SK-N-SH (cell line): ENCODE data around the gene MYMX. TPM values are rescaled to one million over a fixed set of nuclear protein-coding genes. Genes with fewer than 3 reads are reported as not detected.

Source experiments
- CTCF ChIA-PET: fragments of 300-600, 350-600 bp; formaldehyde crosslinking; extraction: SDS; loops from one replicate; lab custom pipeline; 2021; lab: Yijun Ruan, JAX
- POLR2A ChIA-PET: fragments of 350-600 bp; sonication (Branson Sonifier 250); formaldehyde crosslinking; extraction: SDS; loops from one replicate; lab custom pipeline; 2020; ENCODE audit warnings: antibody characterized with exemption, inconsistent platforms; lab: Yijun Ruan, JAX
- DNase-seq: peaks from one replicate; pipeline ENCODE4 v3.0.0; 2012
- H2AFZ ChIP-seq: fragments of 200-600 bp; sonication (generic); 2 replicates; pipeline ENCODE4 v1.8.1; 2016; ENCODE audit warnings: antibody characterized with exemption, mild to moderate bottlenecking, low read depth
- H3F3A ChIP-seq: fragments of 200-600 bp; sonication (generic); replicated peaks from 2 replicates; pipeline ENCODE3; 2016; ENCODE audit warnings: antibody characterized with exemption, mild to moderate bottlenecking; ENCODE audit not compliant: insufficient read depth
- H3K27ac ChIP-seq, 2 experiments: fragments of 200-500 bp in 1 of 2; fragments of 200-600 bp in 1 of 2; sonication (Bioruptor generic) in 1 of 2; sonication (generic), shearing (Covaris generic) in 1 of 2; 2 replicates each; pipeline versions ENCODE4 v1.5.1 to v1.6.1; 2014 to 2016; ENCODE audit warnings: low read depth in 2 of 2, inconsistent platforms in 1 of 2, low read length in 1 of 2, mild to moderate bottlenecking in 1 of 2, mixed read lengths in 1 of 2
- H3K27me3 ChIP-seq: fragments of 200-600 bp; sonication (generic), shearing (Covaris generic); 2 replicates; pipeline ENCODE4 v1.6.1; 2016; ENCODE audit warnings: mixed run types; ENCODE audit not compliant: insufficient read depth
- H3K36me3 ChIP-seq, 2 experiments: fragments of 200-500 bp in 1 of 2; fragments of 200-600 bp in 1 of 2; sonication (Bioruptor generic) in 1 of 2; sonication (generic) in 1 of 2; replicated peaks in 1 of 2; 2 replicates each; pipeline versions ENCODE3 to v1.5.1; 2014 to 2016; ENCODE audit warnings: low read length in 1 of 2, mild to moderate bottlenecking in 1 of 2; ENCODE audit not compliant: insufficient read depth in 2 of 2, control insufficient read depth in 1 of 2
- H3K4me1 ChIP-seq, 2 experiments: fragments of 200-500 bp in 1 of 2; fragments of 200-600 bp in 1 of 2; sonication (Bioruptor generic) in 1 of 2; sonication (generic), shearing (Covaris generic) in 1 of 2; 2 replicates each; pipeline versions ENCODE4 v1.5.1 to v1.6.1; 2014 to 2016; ENCODE audit warnings: low read depth in 1 of 2, low read length in 1 of 2, mixed run types in 1 of 2; ENCODE audit not compliant: insufficient read depth in 2 of 2, control insufficient read depth in 1 of 2
- H3K4me2 ChIP-seq: fragments of 200-600 bp; sonication (generic), shearing (Covaris generic); 2 replicates; pipeline ENCODE4 v1.6.1; 2017; ENCODE audit warnings: mixed run types
- H3K4me3 ChIP-seq, 2 experiments: fragments of 200-500 bp in 1 of 2; fragments of 200-600 bp in 1 of 2; sonication (Bioruptor generic) in 1 of 2; sonication (generic), shearing (Covaris generic) in 1 of 2; 2 replicates each; pipeline versions ENCODE4 v1.5.1 to v1.8.1; 2014 to 2016; ENCODE audit warnings: low read depth in 2 of 2, inconsistent platforms in 1 of 2, low read length in 1 of 2, mild to moderate bottlenecking in 1 of 2, mixed read lengths in 1 of 2, moderate library complexity in 1 of 2
- H3K79me2 ChIP-seq: fragments of 200-600 bp; sonication (generic); 2 replicates; pipeline ENCODE4 v1.8.1; 2017; ENCODE audit warnings: mild to moderate bottlenecking; ENCODE audit not compliant: insufficient read depth
- H3K9ac ChIP-seq: fragments of 200-600 bp; sonication (generic); 2 replicates; pipeline ENCODE4 v1.6.1; 2017; ENCODE audit warnings: mixed run types
- H3K9me2 ChIP-seq: fragments of 200-600 bp; sonication (generic); 2 replicates; pipeline ENCODE4 v1.6.1; 2017; ENCODE audit warnings: mixed run types
- H3K9me3 ChIP-seq: fragments of 200-600 bp; sonication (generic); 2 replicates; pipeline ENCODE4 v1.6.1; 2017; ENCODE audit warnings: mixed run types, mild to moderate bottlenecking, moderate library complexity
- H4K20me1 ChIP-seq: fragments of 200-600 bp; sonication (generic); 2 replicates; pipeline ENCODE4 v1.6.1; 2017; ENCODE audit warnings: mild to moderate bottlenecking, mixed run types; ENCODE audit not compliant: insufficient read depth
- CHD2 ChIP-seq: fragments of 150-350 bp; IDR thresholded peaks from 2 replicates; pipeline ENCODE4 v1.6.1; 2018; ENCODE audit warnings: low read length; ENCODE audit not compliant: partially characterized antibody
- EZH2phosphoT487 ChIP-seq: fragments of 200-600 bp; sonication (generic); IDR thresholded peaks from 2 replicates; pipeline ENCODE4 v1.6.1; 2017; ENCODE audit warnings: low read depth, mixed run types, mild to moderate bottlenecking, antibody characterized with exemption, moderate library complexity, borderline replicate concordance
- FOSL2 ChIP-seq: IDR thresholded peaks from 2 replicates; pipeline ENCODE4 v1.4.0; 2012; ENCODE audit warnings: low read depth, mild to moderate bottlenecking, moderate library complexity, borderline replicate concordance
- FOXM1 ChIP-seq: IDR thresholded peaks from 2 replicates; pipeline ENCODE4 v1.4.0; 2012; ENCODE audit warnings: low read depth, mild to moderate bottlenecking
- GABPA ChIP-seq: IDR thresholded peaks from 2 replicates; pipeline ENCODE4 v1.4.0; 2012; ENCODE audit warnings: low read depth, mild to moderate bottlenecking
- MXI1 ChIP-seq: IDR thresholded peaks from 2 replicates; pipeline ENCODE4 v1.6.1; 2012; ENCODE audit warnings: mild to moderate bottlenecking, low read depth, low read length, improper control_type of control experiment
- NFIC ChIP-seq: IDR thresholded peaks from 2 replicates; pipeline ENCODE4 v1.4.0; 2012; ENCODE audit warnings: borderline replicate concordance
- NRF1 ChIP-seq: IDR thresholded peaks from 2 replicates; pipeline ENCODE4 v1.6.1; 2012; ENCODE audit warnings: low read depth, mild to moderate bottlenecking, low read length
- RAD21 ChIP-seq: IDR thresholded peaks from 2 replicates; pipeline ENCODE4 v1.6.1; 2012; ENCODE audit warnings: mild to moderate bottlenecking, low read length
- RFX5 ChIP-seq: IDR thresholded peaks from 2 replicates; pipeline ENCODE4 v1.6.1; 2012; ENCODE audit warnings: mild to moderate bottlenecking, improper control_type of control experiment, low read length
- SMC3 ChIP-seq: IDR thresholded peaks from 2 replicates; pipeline ENCODE4 v1.6.1; 2012; ENCODE audit warnings: low read depth, low read length, improper control_type of control experiment
- TAF1 ChIP-seq: IDR thresholded peaks from 2 replicates; pipeline ENCODE4 v1.6.1; 2012; ENCODE audit warnings: low read depth, mild to moderate bottlenecking, low read length, moderate library complexity, borderline replicate concordance
- TCF12 ChIP-seq: IDR thresholded peaks from 2 replicates; pipeline ENCODE4 v1.4.0; 2012
- WGBS: methylation state at CpG from one replicate; pipeline ENCODE4 v1.1.6; 2017; ENCODE audit warnings: low lambda C conversion rate; 5-methylcytosine and 5-hydroxymethylcytosine counted together
- polyA plus RNA-seq, 3 experiments: library from polyadenylated mRNA; depleted of rRNA; stranded (reverse); fragments of >200 nt; gene quantifications; 2 replicates each; pipeline ENCODE4 v1.2.3, GENCODE V29; 2012
- TF ChIP-seq, protein P1 (sequence below): IDR thresholded peaks from 2 replicates; pipeline ENCODE4 v1.4.0; 2012; ENCODE audit warnings: low read depth, borderline replicate concordance
- TF ChIP-seq, protein P2 (sequence below): IDR thresholded peaks from 2 replicates; pipeline ENCODE4 v1.4.0; 2012; ENCODE audit warnings: low read depth
- TF ChIP-seq, protein P3 (sequence below): fragments of 200-600 bp; sonication (generic); IDR thresholded peaks from 2 replicates; pipeline ENCODE4 v1.6.1; 2017; ENCODE audit warnings: antibody characterized with exemption, mild to moderate bottlenecking, moderate library complexity

MYMX gene
- polyA plus RNA-seq, 1 of the 3 experiments (the other 2 are of a cell fraction) = not detected

DNA sequence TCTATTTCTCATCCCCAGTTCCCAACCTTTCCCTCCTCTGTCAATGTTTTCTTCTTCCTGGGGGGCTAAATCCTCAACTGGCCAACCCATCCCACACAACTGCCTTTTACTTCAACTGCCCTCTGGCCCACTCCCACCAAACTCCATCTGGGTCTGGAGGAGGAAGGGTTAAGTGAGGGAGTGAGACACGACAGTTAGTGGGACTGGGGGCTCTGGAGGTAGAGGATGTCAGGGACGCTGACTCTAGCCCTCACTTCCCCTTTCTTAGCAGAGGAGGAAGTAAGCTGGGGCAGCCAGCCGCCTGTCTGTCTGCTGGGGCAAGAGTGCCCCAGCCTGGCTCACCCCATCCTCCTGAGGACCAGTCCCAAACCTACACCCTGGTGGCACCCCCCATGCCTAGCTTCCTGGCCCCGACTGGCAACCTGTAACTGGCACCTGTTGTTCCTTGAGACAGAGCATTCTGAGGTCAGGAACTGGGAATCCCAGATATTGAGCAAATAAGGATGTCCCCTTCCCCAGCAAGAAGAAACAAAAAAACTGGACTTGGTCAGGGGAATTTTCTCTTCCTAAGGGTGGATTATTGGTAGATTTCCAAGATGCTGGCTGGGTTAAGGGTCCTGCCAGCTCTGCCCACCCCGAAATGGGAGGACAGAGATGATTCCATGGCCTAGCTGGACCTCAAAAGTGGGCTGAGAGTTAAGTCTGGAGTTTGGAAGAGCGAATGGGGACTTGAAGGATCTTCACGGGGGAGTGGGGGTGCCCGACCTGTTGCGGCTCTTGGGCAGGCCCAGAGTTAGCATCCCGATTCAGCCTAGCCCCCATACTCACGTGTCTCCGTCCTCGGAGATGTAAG is 47.7 kb downstream of the MYMX start:
- no peaks in the 10 kb centered on the region for H3K9me2 ChIP-seq
- peak overlapping the region; percentile 72; the same call in 1 of the 2 replicates for H2AFZ ChIP-seq
- CTCF ChIA-PET = interaction anchor here (0.7 to 9.1 kb wide), 15 partner anchors 9 to 168 kb away, joined by 3 to 220 read pairs (median 5); partner anchors contain the start of genes AARS2, SLC35B2 and SPATS1
- H3K4me2 ChIP-seq = peak overlapping the region; percentile 94
- peak; percentile 27 for DNase-seq
- peaks cover 16 to 31% of the 10 kb centered on the region in 2 experiments; a peak in 2 of 4 replicates for H3K4me1 ChIP-seq
- peaks cover 13% of the 10 kb centered on the region for H3K27me3 ChIP-seq
- 8% methylated on average over 9 of the region's 13 CpGs for WGBS
- H3K4me3 ChIP-seq = peak overlapping the region; percentile 74 to 89
- TF ChIP-seq, protein P1, sequence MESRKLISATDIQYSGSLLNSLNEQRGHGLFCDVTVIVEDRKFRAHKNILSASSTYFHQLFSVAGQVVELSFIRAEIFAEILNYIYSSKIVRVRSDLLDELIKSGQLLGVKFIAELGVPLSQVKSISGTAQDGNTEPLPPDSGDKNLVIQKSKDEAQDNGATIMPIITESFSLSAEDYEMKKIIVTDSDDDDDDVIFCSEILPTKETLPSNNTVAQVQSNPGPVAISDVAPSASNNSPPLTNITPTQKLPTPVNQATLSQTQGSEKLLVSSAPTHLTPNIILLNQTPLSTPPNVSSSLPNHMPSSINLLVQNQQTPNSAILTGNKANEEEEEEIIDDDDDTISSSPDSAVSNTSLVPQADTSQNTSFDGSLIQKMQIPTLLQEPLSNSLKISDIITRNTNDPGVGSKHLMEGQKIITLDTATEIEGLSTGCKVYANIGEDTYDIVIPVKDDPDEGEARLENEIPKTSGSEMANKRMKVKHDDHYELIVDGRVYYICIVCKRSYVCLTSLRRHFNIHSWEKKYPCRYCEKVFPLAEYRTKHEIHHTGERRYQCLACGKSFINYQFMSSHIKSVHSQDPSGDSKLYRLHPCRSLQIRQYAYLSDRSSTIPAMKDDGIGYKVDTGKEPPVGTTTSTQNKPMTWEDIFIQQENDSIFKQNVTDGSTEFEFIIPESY = no peak
- TF ChIP-seq, protein P2, sequence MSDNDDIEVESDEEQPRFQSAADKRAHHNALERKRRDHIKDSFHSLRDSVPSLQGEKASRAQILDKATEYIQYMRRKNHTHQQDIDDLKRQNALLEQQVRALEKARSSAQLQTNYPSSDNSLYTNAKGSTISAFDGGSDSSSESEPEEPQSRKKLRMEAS = no peak
- TF ChIP-seq RAD21 (no peak), NRF1 (no peak), MXI1 (peak; percentile 81; the same call in 1 of the 2 replicates), GABPA (no peak), CHD2 (no peak), TCF12 (no peak)
- peak overlapping the region; percentile 80 for H3K9ac ChIP-seq
- no peaks in the 10 kb centered on the region for H3K9me3 ChIP-seq
- peaks cover 0 to 10% of the 10 kb centered on the region in 2 experiments for H3K36me3 ChIP-seq
- H3K79me2 ChIP-seq = peaks cover 21% of the 10 kb centered on the region; the same call in 1 of the 2 replicates
- no peaks in the 10 kb centered on the region for H4K20me1 ChIP-seq
- POLR2A ChIA-PET = interaction anchor here (0.7 to 1.2 kb wide), 2 partner anchors 9 to 18 kb away, joined by 3 to 4 read pairs; partner anchors contain the start of gene HSP90AB1
- peaks cover 5% of the 10 kb centered on the region for H3F3A ChIP-seq
- peak overlapping the region in 1 of 2 experiments; percentile 56; a peak in 2 of 4 replicates for H3K27ac ChIP-seq

DNA sequence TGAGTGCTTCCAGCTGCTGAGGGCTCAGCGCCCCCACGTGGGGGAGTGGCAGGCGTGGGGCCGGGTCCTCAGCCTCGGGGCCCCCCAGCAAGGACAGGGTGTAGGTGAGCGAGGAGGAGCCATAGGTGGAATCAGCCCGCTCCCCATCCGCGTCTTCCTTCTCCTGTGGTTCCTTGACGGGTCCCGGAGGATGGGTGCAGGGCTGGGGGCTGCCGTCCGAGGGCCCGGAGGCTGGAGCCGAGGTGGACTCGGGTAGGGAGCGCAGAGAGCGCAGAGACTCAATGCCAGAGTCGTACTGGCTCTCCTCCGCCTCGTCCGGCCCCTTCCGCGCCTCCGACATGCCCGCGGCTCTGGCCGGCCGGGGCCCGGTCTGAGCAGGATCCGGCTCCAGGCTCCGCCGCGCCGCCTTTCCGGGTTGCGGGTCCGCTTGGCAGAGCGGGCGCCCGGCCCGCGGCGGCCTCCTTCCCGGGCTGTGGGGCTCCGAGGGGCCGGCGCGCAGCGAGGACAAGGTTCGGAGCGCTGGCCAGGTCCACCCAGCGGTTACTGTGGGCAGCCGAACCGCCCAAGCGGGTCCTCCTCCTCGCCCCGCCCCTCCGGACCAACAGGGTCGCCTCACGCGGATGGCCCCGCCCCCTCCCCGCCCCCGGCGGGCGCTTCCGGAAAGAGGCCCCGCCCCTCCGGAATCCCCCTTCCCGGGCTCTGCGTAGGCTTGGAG is 48.4 kb downstream of the MYMX start, which contains the start of gene NFKBIE:
TSS of gene NFKBIE (minus strand) at position 545 of the 715 bp plus-strand sequence. CDS start at position 340, 205 bp downstream.
- WGBS = 2% methylated on average over 11 of the region's 72 CpGs
- DNase-seq = peak; percentile 98
- ChIA-PET CTCF (interaction anchor here (0.7 to 9.1 kb wide), 13 partner anchors 9 to 93 kb away, joined by 3 to 238 read pairs (median 6); partner anchors contain the start of genes AARS2, SLC35B2 and SPATS1), POLR2A (interaction anchor here (0.7 to 1.2 kb wide), 2 partner anchors 10 to 18 kb away, joined by 3 to 4 read pairs; partner anchors contain the start of gene HSP90AB1)
- peak within 1 kb of the TSS; percentile 72; the same call in 1 of the 2 replicates for H2AFZ ChIP-seq
- peak within 1 kb of the TSS; percentile 56 to 62 for H3K27ac ChIP-seq
- H3F3A ChIP-seq = peaks cover 11% of the 10 kb centered on the region
- H3K36me3 ChIP-seq = peaks cover 0 to 4% of the 10 kb centered on the region in 2 experiments
- no peaks in the 10 kb centered on the region for H4K20me1 ChIP-seq
- H3K79me2 ChIP-seq = peaks cover 21% of the 10 kb centered on the region; the same call in 1 of the 2 replicates
- H3K9me2 ChIP-seq = no peaks in the 10 kb centered on the region
- H3K9ac ChIP-seq = peak within 1 kb of the TSS; percentile 80
- peaks cover 20% of the 10 kb centered on the region for H3K27me3 ChIP-seq
- H3K4me2 ChIP-seq = peak within 1 kb of the TSS; percentile 94
- no peaks in the 10 kb centered on the region for H3K9me3 ChIP-seq
- peak within 1 kb of the TSS; percentile 74 to 89 for H3K4me3 ChIP-seq
- peaks cover 16 to 35% of the 10 kb centered on the region in 2 experiments; a peak in 2 of 4 replicates for H3K4me1 ChIP-seq
- TF ChIP-seq FOXM1 (no peak), TCF12 (no peak), NRF1 (no peak), NFIC (no peak), SMC3 (0 out of 2 replicates have a peak, but pooled peaks have one; percentile 15), EZH2phosphoT487 (no peak), RFX5 (no peak), TAF1 (peak; percentile 75), MXI1 (no peak; the same call in 1 of the 2 replicates), FOSL2 (no peak)
- TF ChIP-seq, protein P2 = 0 out of 2 replicates have a peak, but pooled peaks have one; percentile 34
- TF ChIP-seq, protein P1 = no peak
- TF ChIP-seq, protein P3, sequence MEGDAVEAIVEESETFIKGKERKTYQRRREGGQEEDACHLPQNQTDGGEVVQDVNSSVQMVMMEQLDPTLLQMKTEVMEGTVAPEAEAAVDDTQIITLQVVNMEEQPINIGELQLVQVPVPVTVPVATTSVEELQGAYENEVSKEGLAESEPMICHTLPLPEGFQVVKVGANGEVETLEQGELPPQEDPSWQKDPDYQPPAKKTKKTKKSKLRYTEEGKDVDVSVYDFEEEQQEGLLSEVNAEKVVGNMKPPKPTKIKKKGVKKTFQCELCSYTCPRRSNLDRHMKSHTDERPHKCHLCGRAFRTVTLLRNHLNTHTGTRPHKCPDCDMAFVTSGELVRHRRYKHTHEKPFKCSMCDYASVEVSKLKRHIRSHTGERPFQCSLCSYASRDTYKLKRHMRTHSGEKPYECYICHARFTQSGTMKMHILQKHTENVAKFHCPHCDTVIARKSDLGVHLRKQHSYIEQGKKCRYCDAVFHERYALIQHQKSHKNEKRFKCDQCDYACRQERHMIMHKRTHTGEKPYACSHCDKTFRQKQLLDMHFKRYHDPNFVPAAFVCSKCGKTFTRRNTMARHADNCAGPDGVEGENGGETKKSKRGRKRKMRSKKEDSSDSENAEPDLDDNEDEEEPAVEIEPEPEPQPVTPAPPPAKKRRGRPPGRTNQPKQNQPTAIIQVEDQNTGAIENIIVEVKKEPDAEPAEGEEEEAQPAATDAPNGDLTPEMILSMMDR = peak; percentile 53
